HG02798 (cell line): Measurements from ENCODE around the gene PASD1.
A peak's percentile ranks its signal among the peaks of the same experiment; 100 is the strongest.
"Not testable (repeated sequence)": the region's sequence is repeated elsewhere in the genome, so short reads cannot be mapped to it uniquely, and the experiment has no call there.

Experiments
- ATAC-seq: cut with Tn5 transposase; IDR thresholded peaks from one replicate; pipeline ENCODE4 v1.9.1; 2021; ENCODE audit warnings: mild to moderate bottlenecking; ENCODE audit not compliant: unreplicated experiment, poor library complexity

The PASD1 gene

DNA sequence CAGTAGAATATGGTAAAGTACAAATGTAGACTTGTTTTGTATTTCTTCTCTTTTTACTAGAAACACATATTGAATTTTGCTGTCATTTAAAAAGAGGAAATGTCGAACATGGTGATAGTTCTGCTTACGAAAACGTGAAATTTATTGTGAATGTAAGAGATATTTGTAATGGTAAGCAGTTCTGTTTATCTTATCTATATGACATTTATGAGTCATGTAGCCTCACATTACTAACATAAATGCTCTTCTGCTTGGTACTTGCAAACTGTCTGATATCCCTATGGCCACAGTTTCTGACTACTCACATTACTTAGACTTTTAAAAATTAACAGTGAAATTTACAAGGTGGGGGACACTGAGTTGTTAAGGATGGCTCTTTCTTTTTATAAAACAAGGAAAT lies 57.9 kb downstream of the PASD1 start:
- no peak for ATAC-seq

DNA sequence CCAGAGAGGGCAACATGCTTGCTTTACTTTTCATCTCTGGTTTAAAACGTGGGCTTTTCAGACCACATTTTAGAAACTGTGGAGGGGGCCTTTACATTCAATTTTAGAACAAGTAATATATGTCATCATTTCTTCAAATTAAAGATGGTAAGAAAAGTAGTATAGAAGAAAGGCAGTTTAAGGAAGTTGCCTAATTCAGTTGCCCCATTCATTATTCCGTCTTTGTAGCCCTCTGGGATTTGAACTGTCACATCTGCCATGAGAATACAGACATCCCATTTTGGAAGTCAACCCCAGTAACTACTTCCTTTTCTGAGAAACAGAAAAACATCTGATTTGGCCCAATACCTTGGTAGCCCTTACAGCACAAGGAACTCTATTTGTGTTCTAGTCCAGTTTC lies 61.2 kb downstream of the PASD1 start:
- no peak for ATAC-seq

DNA sequence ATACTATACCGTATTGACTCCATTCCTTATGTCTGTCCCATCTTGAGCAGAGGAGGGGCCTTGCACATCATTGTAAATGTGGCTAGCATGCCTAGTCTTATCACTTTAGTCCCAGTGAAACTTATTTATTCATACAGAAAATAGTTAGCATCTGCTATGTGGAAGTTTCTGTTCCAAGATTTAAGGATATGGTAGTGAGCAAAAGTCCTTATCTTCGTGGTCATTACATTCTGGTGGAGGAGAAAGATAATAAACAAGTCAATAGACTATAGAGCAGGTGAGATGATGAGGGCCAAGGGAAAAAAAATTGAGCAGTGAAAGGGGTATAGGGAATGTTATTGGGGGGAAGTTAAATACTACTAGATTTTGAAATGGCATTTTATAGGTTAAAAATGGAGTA lies 68.3 kb downstream of the PASD1 start:
- no peak for ATAC-seq

DNA sequence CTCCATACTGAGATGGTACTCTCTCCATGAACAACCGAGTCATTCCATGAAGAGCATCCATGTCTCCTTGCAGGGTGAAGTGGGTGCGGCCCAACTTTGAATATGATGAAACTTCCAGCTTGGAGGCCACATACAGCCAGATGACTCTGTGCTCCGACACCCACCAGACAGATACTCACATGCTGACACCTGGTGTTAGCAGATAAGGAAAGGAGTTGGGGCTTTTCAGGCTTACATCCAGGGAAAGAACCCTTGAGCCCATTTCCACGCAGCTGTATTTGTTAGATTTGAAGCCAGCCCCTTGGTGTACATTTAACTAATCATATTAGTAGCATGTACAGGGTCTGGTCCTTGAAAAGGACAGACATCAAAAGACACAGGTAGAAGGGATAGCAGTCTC lies 69.7 kb downstream of the PASD1 start:
- ATAC-seq, result no peak

DNA sequence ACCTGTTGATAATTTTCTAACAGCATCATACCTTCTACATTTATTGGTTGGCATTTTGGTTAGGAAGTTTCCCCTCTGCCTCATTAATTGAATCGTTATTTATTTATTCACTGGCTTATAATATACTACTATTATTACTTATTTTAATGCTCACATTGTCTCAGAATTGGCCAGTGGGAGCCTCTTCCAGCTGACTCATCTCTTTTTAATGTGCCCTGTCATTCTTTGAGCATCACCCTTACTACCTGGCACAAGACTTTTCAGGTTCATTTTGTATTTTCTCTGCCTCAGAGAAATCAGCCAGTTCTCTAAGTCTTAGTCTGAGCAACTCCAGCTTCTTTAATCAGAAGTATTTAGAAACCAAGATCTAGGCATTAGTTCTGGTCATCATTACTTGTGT lies 71.5 kb downstream of the PASD1 start:
- ATAC-seq, result no peak

DNA sequence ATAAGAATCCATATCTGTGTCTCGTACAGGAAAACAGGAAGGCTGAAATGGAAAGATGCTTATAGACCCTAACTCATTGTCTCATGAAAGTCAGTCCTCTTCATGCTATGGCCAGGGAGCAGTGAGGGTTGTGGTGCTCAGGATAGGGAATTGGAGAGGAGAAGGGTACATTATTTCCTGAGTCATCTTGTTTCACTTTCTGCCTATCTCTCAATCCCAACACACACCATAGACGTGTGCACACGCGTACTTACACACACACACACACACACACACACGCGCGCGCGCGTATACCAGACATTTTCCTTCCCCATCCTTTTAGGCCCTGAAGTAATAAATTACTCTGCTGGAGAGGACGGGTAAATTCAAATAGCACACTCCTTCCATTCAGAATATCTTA lies 78.1 kb downstream of the PASD1 start:
- ATAC-seq, result no peak

DNA sequence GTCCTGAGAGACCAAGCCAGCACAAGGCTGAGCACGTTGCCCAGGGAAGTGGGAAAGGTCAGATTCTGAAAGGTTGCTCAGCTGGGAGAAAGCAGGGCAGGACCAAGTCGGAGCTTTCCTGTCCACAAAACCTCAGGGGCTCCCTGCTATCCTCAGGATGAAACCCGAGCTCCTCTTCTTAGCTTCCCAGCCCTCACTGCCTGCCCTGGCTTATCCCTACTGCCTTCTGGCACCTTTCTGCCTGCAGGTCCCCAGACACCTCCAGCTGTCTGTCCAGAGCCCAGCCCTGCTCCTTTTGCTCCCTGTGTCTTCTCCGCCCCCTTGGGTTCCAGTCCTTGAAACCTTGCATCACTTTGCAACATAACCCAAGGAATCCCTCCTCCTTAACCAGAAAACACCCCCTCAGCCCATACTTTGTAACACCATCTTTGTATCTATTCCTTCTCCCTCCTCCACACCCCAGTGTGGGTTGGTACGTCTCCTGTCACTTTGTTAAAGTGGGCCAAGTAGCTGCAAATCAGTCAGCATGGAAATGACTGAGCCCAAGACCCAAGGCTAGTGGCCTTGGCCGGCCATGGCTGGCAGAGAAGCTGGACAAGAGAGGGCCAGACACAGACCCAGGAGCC lies 111.8 kb downstream of the PASD1 start:
- ATAC-seq, result no peak

DNA sequence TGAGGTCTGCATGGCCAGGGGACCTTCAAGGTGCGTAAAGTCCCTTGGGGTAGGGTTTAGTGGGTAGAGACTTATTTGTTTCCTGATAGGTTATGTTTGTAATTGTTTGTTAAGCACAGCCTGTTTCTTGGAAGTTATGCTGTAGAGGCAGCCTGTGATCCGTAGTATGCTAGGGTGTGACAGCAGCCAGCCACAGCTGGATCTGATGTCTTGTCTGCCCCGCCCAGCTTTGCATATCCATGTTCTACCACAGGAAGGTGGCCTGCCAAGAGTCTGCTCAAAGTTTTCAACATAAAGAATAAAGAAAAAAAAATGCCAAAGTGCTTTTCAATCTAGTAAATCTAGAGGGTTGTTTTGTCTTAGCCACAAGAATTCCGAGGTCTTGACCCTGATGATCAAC lies 112.7 kb downstream of the PASD1 start:
- no peak for ATAC-seq

DNA sequence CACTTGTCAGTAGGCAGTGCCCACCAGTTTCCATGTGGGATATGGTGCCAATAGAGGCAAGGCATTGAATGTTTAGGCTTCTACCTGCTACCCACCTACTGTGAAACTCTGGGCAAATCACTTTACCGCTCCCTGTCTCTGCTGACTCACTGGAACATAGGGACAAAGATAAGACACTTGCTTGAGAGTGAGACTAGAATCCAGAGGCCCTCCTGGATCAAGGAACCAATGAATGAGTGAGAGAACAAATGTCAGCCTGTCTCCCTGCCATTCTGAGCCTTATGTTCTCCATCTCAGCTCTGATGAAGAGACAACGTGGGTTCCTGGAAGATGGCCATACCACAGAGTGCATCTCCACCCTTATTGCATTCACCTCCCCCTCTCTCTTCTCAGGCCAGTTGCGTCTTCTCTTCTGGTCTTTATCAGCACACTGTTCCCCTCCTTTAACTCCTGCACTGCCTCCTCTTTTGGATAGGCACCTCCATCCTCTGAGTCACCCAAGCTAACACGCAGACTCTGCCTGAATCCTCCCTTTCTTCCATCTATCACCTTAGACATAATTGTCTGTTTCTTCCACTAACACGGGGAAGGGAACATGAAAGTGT lies 116.4 kb downstream of the PASD1 start:
- ATAC-seq, result no peak

DNA sequence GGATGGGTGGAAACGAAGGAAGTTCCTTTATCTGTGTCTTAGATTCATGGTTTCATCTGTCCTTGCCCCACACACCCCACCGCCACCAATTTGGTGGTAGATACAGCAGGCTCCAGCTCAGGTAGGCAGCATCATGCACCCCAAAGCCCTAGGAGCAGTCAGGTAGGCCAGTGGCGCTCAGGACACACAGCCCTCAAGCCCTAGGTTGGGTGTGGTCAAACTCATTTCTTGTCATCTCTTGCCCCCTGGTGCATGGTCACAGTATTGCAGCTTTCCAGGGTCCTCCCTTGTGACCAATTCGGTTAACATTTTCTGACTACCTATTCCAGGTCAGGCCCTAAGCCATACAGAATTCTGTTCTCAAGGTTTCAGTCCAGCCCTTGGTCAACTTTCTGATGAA lies 117.3 kb downstream of the PASD1 start:
- peak; percentile 81 for ATAC-seq

DNA sequence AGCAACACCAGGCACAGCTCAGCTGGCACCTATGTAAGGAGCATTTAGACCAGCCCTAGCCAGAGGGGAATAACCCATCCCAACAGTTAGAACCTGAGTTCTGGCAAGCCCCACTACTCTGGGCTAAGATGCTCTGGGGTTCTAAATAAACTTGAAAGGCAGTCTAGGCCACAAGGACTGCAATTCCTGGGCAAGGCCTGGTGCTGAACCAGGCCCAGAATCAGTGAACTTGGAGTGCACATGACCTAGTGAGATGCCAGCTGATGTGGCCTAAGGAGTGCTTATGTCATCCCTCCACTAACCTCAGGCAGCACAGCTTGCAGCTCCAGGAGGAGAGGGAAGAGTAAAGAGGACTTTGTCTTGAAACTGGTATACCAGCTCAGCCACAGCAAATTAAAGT lies 124.2 kb downstream of the PASD1 start:
- ATAC-seq, result no peak

DNA sequence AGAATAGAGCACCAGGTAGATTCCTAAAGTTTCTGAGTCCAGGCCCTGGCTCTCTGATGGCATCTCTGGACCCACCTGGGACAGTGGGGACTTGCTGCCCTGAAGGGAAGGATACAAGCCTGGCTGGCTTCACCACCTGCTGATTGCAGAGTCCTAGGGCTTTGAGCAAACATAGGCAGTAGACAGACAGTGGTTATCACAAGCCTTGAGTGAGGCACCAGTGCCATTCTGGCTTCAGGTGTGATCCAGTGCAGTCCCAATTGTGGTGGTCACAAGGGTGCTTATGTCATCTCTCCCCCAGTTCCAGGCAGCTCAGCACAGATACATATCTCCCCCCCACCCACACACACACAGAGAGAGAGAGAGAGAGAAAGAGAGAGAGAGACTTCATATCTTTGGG lies 125.2 kb downstream of the PASD1 start:
- no peak for ATAC-seq

DNA sequence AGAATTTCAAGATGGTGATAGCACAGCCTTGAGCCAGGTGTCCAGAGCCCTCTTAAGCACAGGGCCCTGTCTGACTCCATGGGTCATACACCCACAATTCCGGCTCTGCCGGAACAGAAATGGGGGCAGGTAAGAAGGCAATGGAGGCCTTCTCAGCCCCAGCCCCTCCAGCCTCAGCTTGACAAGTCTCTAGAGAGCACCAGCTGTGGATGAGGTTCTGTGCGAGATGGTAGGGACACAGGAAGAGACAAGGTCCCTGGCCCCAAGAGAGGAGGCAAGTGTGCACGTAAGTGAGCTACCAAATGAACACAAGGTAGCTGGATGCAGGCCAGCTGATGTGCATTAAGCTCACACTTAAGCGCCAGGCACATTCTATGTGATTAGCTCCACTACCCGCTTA lies 129.3 kb downstream of the PASD1 start:
- ATAC-seq, result no peak

DNA sequence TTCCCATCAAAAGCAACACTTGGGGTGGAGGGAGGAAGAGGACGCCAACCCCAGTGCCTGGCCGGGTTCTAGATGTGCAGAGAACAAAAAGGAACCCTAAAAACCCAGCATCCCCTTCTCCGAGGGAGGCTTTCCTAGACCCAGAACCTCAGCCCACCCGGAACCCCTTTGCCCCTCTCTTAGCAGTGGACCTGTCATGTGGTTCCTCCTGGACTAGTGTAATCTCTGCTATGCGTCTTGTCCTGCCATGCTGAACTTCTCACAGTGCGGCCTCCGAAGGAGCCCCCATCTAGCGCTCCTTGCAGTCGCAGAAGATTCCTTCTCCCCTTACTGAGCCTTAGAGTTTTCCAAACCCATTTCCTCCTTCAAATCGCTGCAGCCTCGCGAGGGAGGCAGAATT lies 130.6 kb downstream of the PASD1 start:
- no peak for ATAC-seq

DNA sequence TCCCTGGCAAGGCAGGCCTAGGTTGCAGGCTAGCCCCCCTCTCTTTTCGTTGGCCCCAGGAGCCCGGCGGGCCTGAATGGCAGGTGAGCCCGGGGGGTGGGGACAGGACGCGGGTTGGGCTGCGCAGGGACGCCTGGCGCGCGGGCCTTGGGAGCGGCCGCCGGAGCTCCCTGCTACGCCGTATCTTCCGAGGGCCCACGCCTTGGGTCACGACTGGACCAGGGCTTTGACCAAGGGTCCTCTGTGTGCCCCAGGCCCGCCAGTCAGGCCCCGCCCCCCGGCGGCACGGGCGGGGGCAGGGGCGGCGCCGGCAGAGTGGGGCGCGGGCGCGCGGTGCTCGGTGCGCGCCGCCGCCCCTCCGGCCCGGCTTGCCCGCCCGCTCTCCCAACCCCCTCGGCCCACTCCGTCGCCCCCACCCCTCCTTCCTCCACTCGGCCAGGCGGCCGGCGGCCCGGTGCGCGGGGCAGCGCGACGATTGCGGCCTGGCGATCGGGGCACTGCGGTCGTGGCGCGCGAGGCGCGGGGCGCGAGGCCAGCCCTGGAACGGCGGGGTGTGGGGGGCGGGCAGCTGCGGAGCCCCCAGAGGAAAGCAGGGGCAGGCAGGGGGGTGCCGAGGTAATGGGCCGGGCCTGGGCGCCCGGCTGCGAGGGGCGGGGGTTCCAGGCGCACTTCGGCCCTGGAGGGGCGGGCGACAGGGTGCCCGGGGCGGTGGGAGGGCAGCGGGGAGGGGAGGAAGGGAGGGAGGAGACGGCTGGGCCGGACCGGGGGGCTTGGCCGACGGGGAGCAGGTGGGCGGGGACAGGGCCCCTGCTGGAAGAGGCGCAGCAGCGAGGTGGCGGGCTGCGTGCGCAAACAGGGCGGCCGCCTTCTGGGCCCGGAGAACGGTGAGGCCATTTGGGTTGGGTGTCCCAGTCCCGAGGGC lies 131.4 kb downstream of the PASD1 start, which contains the start of gene PRRG3:
Gene PRRG3 (plus strand): TSS at position 798 of the 922 bp plus-strand sequence. CDS start 3,357 bp downstream, outside the sequence.
- no peak for ATAC-seq

DNA sequence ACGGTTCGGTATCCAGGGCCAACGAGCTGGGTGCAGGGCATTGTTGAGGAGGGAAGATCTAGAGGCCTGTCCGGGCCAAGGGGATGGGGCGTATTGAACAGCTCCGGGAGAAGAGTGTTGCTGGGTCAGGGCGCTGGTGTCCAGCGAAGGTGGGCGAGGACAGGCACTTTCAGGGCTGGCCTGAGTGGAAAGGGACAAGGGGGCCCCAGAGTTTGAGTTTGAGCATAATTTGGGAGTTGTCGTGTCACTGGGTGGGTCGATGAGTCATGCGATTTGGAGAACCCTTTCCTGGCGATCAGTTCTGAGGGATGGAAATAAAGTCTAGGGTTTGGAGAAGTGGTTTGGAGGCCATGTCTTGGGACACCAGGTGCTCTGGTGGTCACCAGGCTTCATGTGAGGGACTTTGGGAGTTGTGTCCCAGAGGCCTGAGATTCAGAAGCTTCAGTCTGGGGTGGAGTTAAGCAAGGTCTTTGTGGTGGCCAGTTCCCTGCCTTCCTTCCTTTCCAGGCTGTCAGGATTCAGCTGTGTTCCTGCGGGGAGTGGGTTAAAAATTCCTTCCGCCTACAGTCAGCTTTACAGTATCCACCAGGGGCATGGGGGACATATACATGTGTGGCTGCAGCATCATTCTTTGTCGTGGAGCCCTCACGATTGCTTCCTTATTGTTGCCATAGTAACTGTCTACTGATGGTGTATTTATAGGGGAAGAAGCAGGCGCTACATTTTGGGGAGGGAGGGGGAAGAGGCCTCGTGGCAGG lies 132.3 kb downstream of the PASD1 start:
- no peak for ATAC-seq

DNA sequence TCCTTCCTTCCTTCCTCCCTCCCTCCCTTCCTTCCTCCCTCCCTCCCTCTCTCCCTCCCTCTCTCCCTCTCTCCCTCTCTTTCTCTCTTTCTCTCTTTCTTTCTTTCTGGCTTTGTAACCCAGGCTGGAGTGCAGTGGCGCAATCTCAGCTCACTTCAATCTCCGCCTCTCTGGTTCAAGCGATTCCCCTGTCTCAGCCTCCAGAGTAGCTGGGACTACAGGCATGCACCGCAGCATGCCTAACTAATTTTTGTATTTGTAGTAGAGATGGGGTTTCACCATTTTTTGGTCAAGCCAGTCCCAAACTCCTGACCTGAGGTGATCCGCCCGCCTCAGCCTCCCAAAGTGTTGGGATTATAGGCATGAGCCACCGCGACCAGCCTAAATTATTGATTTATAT lies 133.6 kb downstream of the PASD1 start:
- ATAC-seq, result not testable (repeated sequence)

DNA sequence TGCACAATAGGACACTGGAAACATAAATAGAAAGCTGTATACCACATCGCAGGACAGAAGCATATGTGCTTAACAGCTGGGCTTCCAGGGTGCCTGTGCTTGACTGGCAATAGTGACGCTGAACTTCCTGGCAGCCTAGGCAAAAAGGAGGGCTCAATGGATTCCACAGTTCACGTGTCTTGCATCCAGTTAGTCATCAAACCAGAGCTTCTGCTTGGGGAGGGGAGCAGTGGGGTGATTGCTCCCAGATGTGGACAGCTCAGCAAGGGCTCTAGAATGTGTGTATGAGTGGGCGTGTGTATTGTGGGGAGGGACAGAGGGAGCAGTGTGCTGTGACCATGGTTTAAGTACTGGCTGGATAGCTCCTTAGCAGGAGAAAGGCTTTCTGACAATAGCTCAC lies 134.0 kb downstream of the PASD1 start:
- ATAC-seq, result no peak

DNA sequence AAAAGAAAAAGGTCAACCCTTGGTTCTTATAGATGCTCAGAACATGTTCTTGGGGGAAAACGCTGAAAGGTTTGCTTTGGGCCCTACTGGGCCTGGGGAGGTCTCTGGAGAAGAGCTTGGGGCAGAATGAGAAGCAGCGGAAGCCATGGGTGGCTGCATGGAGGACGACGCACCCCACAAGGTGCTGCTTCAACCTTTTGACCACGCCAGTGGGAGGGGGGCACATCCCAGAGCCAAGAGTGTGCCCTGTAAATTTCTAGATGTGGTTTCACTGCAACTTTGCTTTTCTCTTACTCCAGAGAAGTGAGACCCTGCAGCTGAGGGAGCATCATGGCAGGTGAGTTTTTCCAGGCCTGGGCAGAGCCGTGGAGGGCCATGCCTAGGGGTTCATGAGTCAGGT lies 135.0 kb downstream of the PASD1 start:
- no peak for ATAC-seq

DNA sequence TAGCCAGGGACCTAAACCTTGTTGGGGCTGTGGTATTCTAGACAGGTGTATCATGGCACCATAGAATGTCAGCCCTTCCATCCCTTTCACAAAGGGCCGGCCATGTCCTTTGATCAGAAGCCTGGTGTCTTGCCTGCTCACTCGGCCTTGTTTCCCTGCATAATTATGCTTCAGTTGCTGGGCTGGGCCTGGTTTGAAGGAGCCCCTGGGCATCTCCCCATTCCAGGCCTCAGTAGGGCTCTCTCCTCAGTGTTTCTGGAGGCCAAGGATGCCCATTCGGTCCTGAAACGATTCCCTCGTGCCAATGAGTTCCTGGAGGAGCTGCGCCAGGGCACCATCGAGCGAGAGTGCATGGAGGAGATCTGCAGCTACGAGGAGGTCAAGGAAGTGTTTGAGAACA lies 136.3 kb downstream of the PASD1 start:
- ATAC-seq, result no peak

DNA sequence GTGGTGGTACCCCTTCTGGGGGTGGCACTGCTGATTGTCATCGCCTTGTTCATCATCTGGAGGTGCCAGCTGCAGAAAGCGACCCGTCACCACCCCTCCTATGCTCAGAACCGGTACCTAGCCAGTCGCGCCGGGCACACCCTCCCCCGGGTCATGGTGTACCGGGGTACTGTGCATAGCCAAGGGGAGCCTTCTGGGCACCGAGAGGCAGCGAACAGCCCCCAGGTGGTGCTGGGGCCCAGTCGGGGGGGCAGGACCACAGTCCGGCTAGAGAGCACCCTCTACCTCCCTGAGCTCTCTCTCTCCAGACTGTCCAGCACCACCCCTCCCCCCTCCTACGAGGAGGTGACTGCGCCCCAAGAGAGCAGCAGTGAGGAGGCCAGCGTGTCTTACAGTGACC lies 137.1 kb downstream of the PASD1 start:
- no peak for ATAC-seq
